ENCODE results near the gene DLX1. TPM values are rescaled to one million over a fixed set of nuclear protein-coding genes. Genes with fewer than 3 reads are reported as not detected.
"Not testable (repeated sequence)": the region's sequence is repeated elsewhere in the genome, so short reads cannot be mapped to it uniquely, and the experiment has no call there.

Gene DLX1
- total RNA-seq, 3 donors from 2014 or later = 0.29 TPM; not detected in 2

DNA sequence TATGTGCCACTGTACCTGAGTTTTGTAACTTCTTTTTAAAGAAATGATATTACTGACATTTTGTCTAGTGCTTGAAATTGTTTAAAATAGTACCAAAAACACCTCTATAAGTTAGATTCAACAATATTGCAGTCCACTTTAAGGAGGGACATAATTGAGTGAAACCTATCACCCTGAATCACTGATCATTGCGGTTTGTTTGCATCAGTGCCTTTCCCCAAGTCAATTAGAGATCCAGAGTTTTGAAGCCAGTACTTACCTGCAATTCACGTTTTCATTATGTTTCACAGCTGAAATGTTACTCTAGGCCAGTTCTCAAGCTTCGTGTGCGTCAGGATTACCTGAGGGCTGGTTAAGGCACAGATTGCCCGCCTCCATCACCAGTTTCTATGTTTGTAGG lies 26.6 kb upstream of the DLX1 start:
- no peaks in the 10 kb centered on the region for H3K9me3 ChIP-seq
- intact Hi-C loops (cut with DNase I; ENCODE audit: low total_unique reads) = no loop called here
- no peaks in the 10 kb centered on the region for H3K27me3 ChIP-seq
- no peak overlapping the region for H3K27ac ChIP-seq
- H3K36me3 ChIP-seq = no peaks in the 10 kb centered on the region
- DNase-seq (ENCODE audit: low spot score in 2 of 2) = no peak
- TF ChIP-seq, protein P1, sequence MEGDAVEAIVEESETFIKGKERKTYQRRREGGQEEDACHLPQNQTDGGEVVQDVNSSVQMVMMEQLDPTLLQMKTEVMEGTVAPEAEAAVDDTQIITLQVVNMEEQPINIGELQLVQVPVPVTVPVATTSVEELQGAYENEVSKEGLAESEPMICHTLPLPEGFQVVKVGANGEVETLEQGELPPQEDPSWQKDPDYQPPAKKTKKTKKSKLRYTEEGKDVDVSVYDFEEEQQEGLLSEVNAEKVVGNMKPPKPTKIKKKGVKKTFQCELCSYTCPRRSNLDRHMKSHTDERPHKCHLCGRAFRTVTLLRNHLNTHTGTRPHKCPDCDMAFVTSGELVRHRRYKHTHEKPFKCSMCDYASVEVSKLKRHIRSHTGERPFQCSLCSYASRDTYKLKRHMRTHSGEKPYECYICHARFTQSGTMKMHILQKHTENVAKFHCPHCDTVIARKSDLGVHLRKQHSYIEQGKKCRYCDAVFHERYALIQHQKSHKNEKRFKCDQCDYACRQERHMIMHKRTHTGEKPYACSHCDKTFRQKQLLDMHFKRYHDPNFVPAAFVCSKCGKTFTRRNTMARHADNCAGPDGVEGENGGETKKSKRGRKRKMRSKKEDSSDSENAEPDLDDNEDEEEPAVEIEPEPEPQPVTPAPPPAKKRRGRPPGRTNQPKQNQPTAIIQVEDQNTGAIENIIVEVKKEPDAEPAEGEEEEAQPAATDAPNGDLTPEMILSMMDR (IDR thresholded peaks at IDR 0.05) = no peak
- no peak for TF ChIP-seq POLR2A (IDR thresholded peaks at IDR 0.05)
- TF ChIP-seq POLR2AphosphoS5 (IDR thresholded peaks at IDR 0.05) = no peak
- H3K4me1 ChIP-seq = no peaks in the 10 kb centered on the region
- H3K4me3 ChIP-seq = no peak overlapping the region

DNA sequence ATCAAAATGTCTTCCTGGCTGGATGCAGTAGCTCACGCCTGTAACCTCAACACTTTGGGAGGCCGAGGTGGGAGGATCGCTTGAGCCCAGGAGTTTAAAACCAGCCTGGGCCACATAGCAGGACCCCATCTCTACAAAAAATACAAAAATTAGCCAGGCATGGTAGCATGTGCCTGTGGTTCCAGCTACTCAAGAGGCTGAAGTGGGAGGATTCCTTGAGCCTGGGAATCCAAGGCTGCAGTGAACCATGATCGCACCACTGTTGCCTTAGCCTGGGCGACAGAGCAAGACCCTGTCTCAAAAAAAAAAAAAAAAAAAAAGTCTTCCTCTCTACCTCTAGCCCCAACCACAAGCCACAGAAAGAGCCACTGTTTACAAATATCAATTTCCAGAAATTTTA lies 25.2 kb upstream of the DLX1 start:
- H3K27me3 ChIP-seq; intact Hi-C loops (cut with DNase I; ENCODE audit: low total_unique reads): not testable (repeated sequence)

DNA sequence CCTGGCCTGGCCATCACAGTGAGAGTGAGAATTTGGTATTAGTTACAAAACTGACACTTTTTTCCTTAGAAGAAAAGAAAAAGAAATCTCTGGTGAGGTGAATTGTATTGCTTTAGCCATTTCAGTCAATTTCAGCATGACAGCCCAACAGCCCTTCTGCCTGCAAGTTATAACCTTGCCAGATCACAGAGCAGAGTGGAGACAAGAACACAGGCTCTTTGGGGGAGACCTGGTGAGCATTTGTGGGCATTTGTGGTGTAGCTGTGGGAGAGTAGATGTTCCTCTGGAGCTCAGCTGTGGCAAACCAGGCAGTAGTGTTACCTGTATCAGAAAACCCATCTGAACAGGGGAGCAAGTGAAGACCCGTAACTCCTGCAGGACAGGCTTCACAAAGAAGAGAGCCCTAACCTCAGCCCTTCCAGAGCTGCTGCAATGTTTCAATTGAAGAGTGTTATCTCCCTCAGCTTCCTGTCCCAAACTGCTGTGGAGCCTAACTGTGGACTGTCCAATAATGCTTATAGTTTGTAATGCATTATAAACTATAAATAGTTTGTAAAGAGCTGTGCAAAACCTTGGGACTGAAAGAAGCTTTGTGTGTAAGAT lies 22.8 kb upstream of the DLX1 start:
- TF ChIP-seq POLR2AphosphoS5 (IDR thresholded peaks at IDR 0.05) = no peak
- TF ChIP-seq POLR2A (IDR thresholded peaks at IDR 0.05) = no peak
- TF ChIP-seq, protein P1 (IDR thresholded peaks at IDR 0.05) = no peak
- intact Hi-C loops (cut with DNase I; ENCODE audit: low total_unique reads) = no loop called here
- Histone ChIP-seq H3K9me3 (no peaks in the 10 kb centered on the region), H3K36me3 (no peaks in the 10 kb centered on the region), H3K4me1 (no peaks in the 10 kb centered on the region), H3K27me3 (no peaks in the 10 kb centered on the region), H3K27ac (no peak overlapping the region), H3K4me3 (no peak overlapping the region)
- no peak for DNase-seq (ENCODE audit: low spot score in 2 of 2)

More for the DNA sequence above, 25.2 kb upstream of the DLX1 start:
- H3K27ac ChIP-seq; DNase-seq (ENCODE audit: low spot score in 2 of 2); H3K4me3 ChIP-seq; H3K4me1 ChIP-seq; H3K9me3 ChIP-seq; H3K36me3 ChIP-seq: not testable (repeated sequence)

DNA sequence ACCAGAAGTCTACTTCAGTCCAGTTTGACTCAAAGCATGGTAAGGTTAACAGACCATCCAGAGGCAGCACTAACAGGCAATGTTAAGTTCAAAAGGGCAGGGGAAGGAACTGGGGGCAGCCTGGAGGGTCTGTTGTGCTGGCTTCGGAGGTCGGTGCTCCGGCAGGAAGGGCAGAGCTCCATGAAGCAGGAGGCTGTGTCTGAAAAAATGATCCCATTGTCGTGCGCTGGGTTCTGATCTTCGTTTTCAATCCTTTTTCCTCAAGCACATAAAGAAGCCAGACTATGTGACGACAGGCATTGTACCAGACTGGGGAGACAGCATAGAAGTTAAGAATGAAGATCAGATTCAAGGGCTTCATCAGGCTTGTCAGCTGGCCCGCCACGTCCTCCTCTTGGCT lies 21.9 kb upstream of the DLX1 start:
- H3K36me3 ChIP-seq = no peaks in the 10 kb centered on the region
- no peak overlapping the region for H3K27ac ChIP-seq
- DNase-seq (ENCODE audit: low spot score in 2 of 2) = no peak
- TF ChIP-seq POLR2AphosphoS5 (IDR thresholded peaks at IDR 0.05) = no peak
- TF ChIP-seq, protein P1 (IDR thresholded peaks at IDR 0.05) = no peak
- no peak for TF ChIP-seq POLR2A (IDR thresholded peaks at IDR 0.05)
- no peaks in the 10 kb centered on the region for H3K27me3 ChIP-seq
- H3K9me3 ChIP-seq = no peaks in the 10 kb centered on the region
- intact Hi-C loops (cut with DNase I; ENCODE audit: low total_unique reads) = no loop called here
- no peaks in the 10 kb centered on the region for H3K4me1 ChIP-seq
- H3K4me3 ChIP-seq = no peak overlapping the region

DNA sequence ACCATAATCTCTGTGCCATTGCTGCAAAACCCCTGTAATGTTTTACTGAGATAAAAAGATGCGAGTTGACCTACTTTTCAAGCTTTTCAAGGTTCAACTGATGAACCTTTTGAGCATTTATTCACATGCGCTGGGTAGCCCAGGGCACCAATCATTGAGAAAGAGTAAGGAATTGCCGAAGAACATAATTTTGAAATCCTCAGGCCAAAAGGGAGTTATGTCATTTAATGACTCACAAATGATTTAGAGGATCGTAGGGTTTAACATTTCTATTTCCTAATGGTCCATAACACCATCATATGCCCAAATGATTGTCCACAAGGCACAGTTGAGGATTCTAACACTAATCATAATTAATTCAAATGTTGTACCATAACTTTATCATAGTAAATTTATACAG lies 20.2 kb upstream of the DLX1 start:
- no peak for DNase-seq (ENCODE audit: low spot score in 2 of 2)
- no peak for TF ChIP-seq POLR2AphosphoS5 (IDR thresholded peaks at IDR 0.05)
- TF ChIP-seq POLR2A (IDR thresholded peaks at IDR 0.05) = no peak
- TF ChIP-seq, protein P1 (IDR thresholded peaks at IDR 0.05) = no peak

More for the DNA sequence above, 20.2 kb upstream of the DLX1 start:
- intact Hi-C loops (cut with DNase I; ENCODE audit: low total_unique reads) = no loop called here
- H3K4me3 ChIP-seq = no peak overlapping the region
- no peaks in the 10 kb centered on the region for H3K27me3 ChIP-seq
- no peaks in the 10 kb centered on the region for H3K36me3 ChIP-seq
- H3K27ac ChIP-seq = no peak overlapping the region
- H3K4me1 ChIP-seq = no peaks in the 10 kb centered on the region
- no peaks in the 10 kb centered on the region for H3K9me3 ChIP-seq

Data from breast epithelium (tissue), 4 donors.